Activated T-helper 17 cell treated with anti-CD3 and anti-CD28 coated beads, Interleukin-2, amount 50 U/mL, for 72 hours (primary cell): ENCODE measurements around the gene COL11A1. TPM values are rescaled to one million over a fixed set of nuclear protein-coding genes. Genes with fewer than 3 reads are reported as not detected.

Experiments
- ATAC-seq: fragments of 150-1000 bp; cut with Tn5 transposase; replicated peaks from 2 replicates; pipeline ENCODE4 v1.10.0; 2021; ENCODE audit warnings: mild to moderate bottlenecking, moderate library complexity
- H3K27ac Mint-ChIP-seq: one replicate; pipeline ENCODE4 v1.8.0; 2022; ENCODE audit warnings: mixed read lengths
- H3K27me3 Mint-ChIP-seq: one replicate; pipeline ENCODE4 v1.8.0; 2022; ENCODE audit warnings: mixed read lengths
- H3K36me3 Mint-ChIP-seq: one replicate; pipeline ENCODE4 v1.8.0; 2022; ENCODE audit warnings: low read depth, mild to moderate bottlenecking, mixed read lengths
- H3K4me1 Mint-ChIP-seq: one replicate; pipeline ENCODE4 v1.8.0; 2022; ENCODE audit warnings: mixed read lengths
- H3K4me3 Mint-ChIP-seq: one replicate; pipeline ENCODE4 v1.8.0; 2022; ENCODE audit warnings: mild to moderate bottlenecking, mixed read lengths
- H3K9me3 Mint-ChIP-seq: one replicate; pipeline ENCODE4 v1.8.0; 2022; ENCODE audit warnings: mixed read lengths
- total RNA-seq, 2 donors: library from RNA; stranded (reverse); gene quantifications; one replicate each; pipeline ENCODE4 v1.2.3, GENCODE V29; 2022

Gene COL11A1
- total RNA-seq, 2 donors from 2014 or later, result not detected

GRCh38 chr1:102901996-102902395, 206.3 kb downstream of the COL11A1 start:
- Mint-ChIP-seq H3K36me3 (no peaks in the 10 kb centered on the region), H3K4me1 (no peaks in the 10 kb centered on the region), H3K27ac (no peak overlapping the region), H3K4me3 (no peak overlapping the region), H3K9me3 (no peaks in the 10 kb centered on the region), H3K27me3 (no peaks in the 10 kb centered on the region)
- no peak for ATAC-seq

GRCh38 chr1:102899935-102900334, 208.4 kb downstream of the COL11A1 start:
- no peak overlapping the region for H3K27ac Mint-ChIP-seq
- no peaks in the 10 kb centered on the region for H3K4me1 Mint-ChIP-seq
- no peaks in the 10 kb centered on the region for H3K9me3 Mint-ChIP-seq
- H3K4me3 Mint-ChIP-seq, result no peak overlapping the region
- no peak for ATAC-seq
- no peaks in the 10 kb centered on the region for H3K27me3 Mint-ChIP-seq
- no peaks in the 10 kb centered on the region for H3K36me3 Mint-ChIP-seq

GRCh38 chr1:102897557-102897956, 210.8 kb downstream of the COL11A1 start:
- no peak for ATAC-seq
- Mint-ChIP-seq H3K27ac (no peak overlapping the region), H3K4me1 (no peaks in the 10 kb centered on the region), H3K4me3 (no peak overlapping the region), H3K9me3 (no peaks in the 10 kb centered on the region), H3K27me3 (no peaks in the 10 kb centered on the region), H3K36me3 (no peaks in the 10 kb centered on the region)

- no peak overlapping the region for H3K27ac Mint-ChIP-seq
- no peaks in the 10 kb centered on the region for H3K36me3 Mint-ChIP-seq
Measured at GRCh38 chr1:102896771-102897170, 211.6 kb downstream of the COL11A1 start.

GRCh38 chr1:102896286-102896685, 212.0 kb downstream of the COL11A1 start:
- H3K27me3 Mint-ChIP-seq, result no peaks in the 10 kb centered on the region
- H3K36me3 Mint-ChIP-seq, result no peaks in the 10 kb centered on the region
- no peak overlapping the region for H3K27ac Mint-ChIP-seq

More at GRCh38 chr1:102896771-102897170, 211.6 kb downstream of the COL11A1 start:
- Mint-ChIP-seq H3K4me3 (no peak overlapping the region), H3K4me1 (no peaks in the 10 kb centered on the region), H3K9me3 (no peaks in the 10 kb centered on the region), H3K27me3 (no peaks in the 10 kb centered on the region)
- no peak for ATAC-seq

GRCh38 chr1:102891868-102892625, 216.3 kb downstream of the COL11A1 start:
- Mint-ChIP-seq H3K4me3 (no peak overlapping the region), H3K9me3 (no peaks in the 10 kb centered on the region), H3K27ac (no peak overlapping the region), H3K36me3 (no peaks in the 10 kb centered on the region), H3K4me1 (no peaks in the 10 kb centered on the region), H3K27me3 (no peaks in the 10 kb centered on the region)
- ATAC-seq, result no peak

More at GRCh38 chr1:102896286-102896685, 212.0 kb downstream of the COL11A1 start:
- Mint-ChIP-seq H3K4me1 (no peaks in the 10 kb centered on the region), H3K9me3 (no peaks in the 10 kb centered on the region), H3K4me3 (no peak overlapping the region)
- no peak for ATAC-seq

- H3K27ac Mint-ChIP-seq, result no peak overlapping the region
- ATAC-seq, result no peak
- H3K4me1 Mint-ChIP-seq, result no peaks in the 10 kb centered on the region
- H3K27me3 Mint-ChIP-seq, result no peaks in the 10 kb centered on the region
- H3K4me3 Mint-ChIP-seq, result no peak overlapping the region
- H3K9me3 Mint-ChIP-seq, result no peaks in the 10 kb centered on the region
- no peaks in the 10 kb centered on the region for H3K36me3 Mint-ChIP-seq
Measured at GRCh38 chr1:102886638-102887037, 221.7 kb downstream of the COL11A1 start.

- ATAC-seq, result no peak
- Mint-ChIP-seq H3K4me1 (no peaks in the 10 kb centered on the region), H3K4me3 (no peak overlapping the region), H3K9me3 (no peaks in the 10 kb centered on the region), H3K36me3 (no peaks in the 10 kb centered on the region), H3K27me3 (no peaks in the 10 kb centered on the region), H3K27ac (no peak overlapping the region)
Measured at GRCh38 chr1:102884238-102884637, 224.1 kb downstream of the COL11A1 start.

- no peak for ATAC-seq
- no peaks in the 10 kb centered on the region for H3K27me3 Mint-ChIP-seq
- H3K36me3 Mint-ChIP-seq, result no peaks in the 10 kb centered on the region
- H3K4me1 Mint-ChIP-seq, result no peaks in the 10 kb centered on the region
- H3K27ac Mint-ChIP-seq, result no peak overlapping the region
- H3K9me3 Mint-ChIP-seq, result no peaks in the 10 kb centered on the region
- no peak overlapping the region for H3K4me3 Mint-ChIP-seq
Measured at GRCh38 chr1:102879439-102879993, 228.8 kb downstream of the COL11A1 start.

GRCh38 chr1:102875756-102876155, 232.6 kb downstream of the COL11A1 start:
- ATAC-seq, result no peak
- Mint-ChIP-seq H3K4me1 (no peaks in the 10 kb centered on the region), H3K4me3 (no peak overlapping the region)

GRCh38 chr1:102872526-102872925, 235.8 kb downstream of the COL11A1 start:
- H3K4me3 Mint-ChIP-seq, result no peak overlapping the region
- H3K27ac Mint-ChIP-seq, result no peak overlapping the region
- ATAC-seq, result no peak
- no peaks in the 10 kb centered on the region for H3K4me1 Mint-ChIP-seq
- H3K27me3 Mint-ChIP-seq, result no peaks in the 10 kb centered on the region
- H3K9me3 Mint-ChIP-seq, result peaks cover 6% of the 10 kb centered on the region
- H3K36me3 Mint-ChIP-seq, result no peaks in the 10 kb centered on the region

More at GRCh38 chr1:102875756-102876155, 232.6 kb downstream of the COL11A1 start:
- Mint-ChIP-seq H3K27ac (no peak overlapping the region), H3K27me3 (no peaks in the 10 kb centered on the region), H3K9me3 (no peaks in the 10 kb centered on the region), H3K36me3 (no peaks in the 10 kb centered on the region)

- no peak overlapping the region for H3K27ac Mint-ChIP-seq
- no peaks in the 10 kb centered on the region for H3K27me3 Mint-ChIP-seq
- ATAC-seq, result no peak
- no peaks in the 10 kb centered on the region for H3K36me3 Mint-ChIP-seq
- H3K4me3 Mint-ChIP-seq, result no peak overlapping the region
- H3K4me1 Mint-ChIP-seq, result no peaks in the 10 kb centered on the region
- H3K9me3 Mint-ChIP-seq, result peaks cover 6% of the 10 kb centered on the region
Measured at GRCh38 chr1:102872097-102872496, 236.2 kb downstream of the COL11A1 start.

GRCh38 chr1:102863704-102864103, 244.6 kb downstream of the COL11A1 start:
- ATAC-seq, result no peak
- H3K27ac Mint-ChIP-seq, result no peak overlapping the region
- H3K27me3 Mint-ChIP-seq, result no peaks in the 10 kb centered on the region
- no peaks in the 10 kb centered on the region for H3K4me1 Mint-ChIP-seq
- no peak overlapping the region for H3K4me3 Mint-ChIP-seq
- peaks cover 4% of the 10 kb centered on the region for H3K9me3 Mint-ChIP-seq
- H3K36me3 Mint-ChIP-seq, result no peaks in the 10 kb centered on the region

- ATAC-seq, result no peak
- Mint-ChIP-seq H3K27me3 (no peaks in the 10 kb centered on the region), H3K4me1 (no peaks in the 10 kb centered on the region), H3K9me3 (peaks cover 6% of the 10 kb centered on the region), H3K36me3 (no peaks in the 10 kb centered on the region), H3K27ac (no peak overlapping the region), H3K4me3 (no peak overlapping the region)
Measured at GRCh38 chr1:102861247-102861646, 247.1 kb downstream of the COL11A1 start.

GRCh38 chr1:102858695-102859094, 249.6 kb downstream of the COL11A1 start:
- H3K4me3 Mint-ChIP-seq, result no peak overlapping the region
- H3K9me3 Mint-ChIP-seq, result peaks cover 8% of the 10 kb centered on the region
- no peak overlapping the region for H3K27ac Mint-ChIP-seq
- H3K4me1 Mint-ChIP-seq, result no peaks in the 10 kb centered on the region
- ATAC-seq, result no peak
- H3K36me3 Mint-ChIP-seq, result no peaks in the 10 kb centered on the region
- H3K27me3 Mint-ChIP-seq, result no peaks in the 10 kb centered on the region
